Coronary artery (tissue), 2 donors: ENCODE results near the gene STAC2.

ENCODE experiments used
- DNase-seq: peaks from one replicate; pipeline ENCODE4 v3.0.0-alpha.2; 2017; ENCODE audit warnings: low spot score
- H3K27ac ChIP-seq, 2 donors: fragments of 200-600 bp; sonication (generic); one replicate each; pipeline ENCODE4 v1.5.1; 2016 to 2019
- H3K4me3 ChIP-seq: fragments of 200-600 bp; sonication (generic); 2 replicates; pipeline ENCODE4 v1.5.1; 2016; ENCODE audit warnings: mild to moderate bottlenecking, moderate library complexity
- TF ChIP-seq, protein P1 (sequence below): fragments of 200-600 bp; sonication (generic); IDR thresholded peaks from one replicate; pipeline ENCODE4 v1.5.1; 2019; ENCODE audit warnings: antibody characterized with exemption

STAC2 gene

DNA sequence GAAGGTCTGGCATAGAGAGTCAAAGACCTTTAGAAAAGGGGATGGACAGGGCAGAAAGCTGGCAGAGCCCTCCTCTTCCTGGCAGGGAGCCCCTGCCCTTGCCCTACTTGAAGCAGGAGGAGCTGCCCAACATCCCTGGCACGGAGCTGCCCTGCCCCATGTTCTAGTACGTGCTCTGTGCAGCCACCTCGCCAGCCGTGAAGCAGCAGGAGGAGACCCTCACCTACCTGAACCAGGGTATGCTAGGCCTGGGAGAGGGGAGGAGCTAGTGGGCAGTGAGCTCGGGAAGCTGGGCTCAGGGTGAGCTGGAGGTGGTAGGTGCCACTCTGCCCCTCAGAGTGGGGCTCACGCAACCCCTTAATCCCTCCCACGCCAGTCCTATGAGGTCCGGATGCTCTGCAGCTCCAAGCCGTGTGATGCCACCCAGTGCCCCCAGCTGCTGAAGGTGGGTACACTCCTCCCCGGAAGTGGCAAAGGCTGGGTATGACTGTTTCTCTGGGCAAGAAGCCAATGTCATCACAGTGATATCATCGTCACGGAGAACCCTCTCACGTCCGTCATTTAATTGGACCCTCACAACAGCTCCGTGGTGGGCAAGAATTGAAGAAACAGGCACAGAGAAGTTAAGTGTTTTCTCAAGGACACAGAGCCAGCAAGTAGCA lies 12.7 kb upstream of the STAC2 start:
- TF ChIP-seq, protein P1, sequence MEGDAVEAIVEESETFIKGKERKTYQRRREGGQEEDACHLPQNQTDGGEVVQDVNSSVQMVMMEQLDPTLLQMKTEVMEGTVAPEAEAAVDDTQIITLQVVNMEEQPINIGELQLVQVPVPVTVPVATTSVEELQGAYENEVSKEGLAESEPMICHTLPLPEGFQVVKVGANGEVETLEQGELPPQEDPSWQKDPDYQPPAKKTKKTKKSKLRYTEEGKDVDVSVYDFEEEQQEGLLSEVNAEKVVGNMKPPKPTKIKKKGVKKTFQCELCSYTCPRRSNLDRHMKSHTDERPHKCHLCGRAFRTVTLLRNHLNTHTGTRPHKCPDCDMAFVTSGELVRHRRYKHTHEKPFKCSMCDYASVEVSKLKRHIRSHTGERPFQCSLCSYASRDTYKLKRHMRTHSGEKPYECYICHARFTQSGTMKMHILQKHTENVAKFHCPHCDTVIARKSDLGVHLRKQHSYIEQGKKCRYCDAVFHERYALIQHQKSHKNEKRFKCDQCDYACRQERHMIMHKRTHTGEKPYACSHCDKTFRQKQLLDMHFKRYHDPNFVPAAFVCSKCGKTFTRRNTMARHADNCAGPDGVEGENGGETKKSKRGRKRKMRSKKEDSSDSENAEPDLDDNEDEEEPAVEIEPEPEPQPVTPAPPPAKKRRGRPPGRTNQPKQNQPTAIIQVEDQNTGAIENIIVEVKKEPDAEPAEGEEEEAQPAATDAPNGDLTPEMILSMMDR = no peak
- no peak overlapping the region for H3K4me3 ChIP-seq
- no peak for DNase-seq
- H3K27ac ChIP-seq = no peak overlapping the region

DNA sequence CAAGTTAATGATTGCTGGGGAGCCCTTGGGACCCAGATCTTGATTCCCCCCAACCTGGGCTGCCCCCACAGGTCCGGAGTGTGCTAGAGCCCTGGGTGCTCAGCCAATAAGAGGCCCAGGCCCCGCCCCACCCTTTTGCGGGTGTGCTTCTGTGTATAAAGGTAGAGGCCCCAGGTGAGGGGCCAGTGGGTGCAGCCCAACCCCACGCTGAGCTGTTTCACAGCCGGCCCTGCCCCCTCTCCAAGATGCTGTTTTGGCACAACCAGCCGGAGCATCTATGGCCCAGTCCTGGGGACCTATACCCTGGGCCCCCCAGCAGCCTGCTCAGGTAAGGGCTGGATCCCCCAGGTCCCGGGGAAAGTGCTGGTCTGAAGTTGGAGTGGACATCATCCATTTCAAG lies 11.8 kb upstream of the STAC2 start:
- TF ChIP-seq, protein P1 = no peak
- Histone ChIP-seq H3K4me3 (no peak overlapping the region), H3K27ac (no peak overlapping the region)
- no peak for DNase-seq

DNA sequence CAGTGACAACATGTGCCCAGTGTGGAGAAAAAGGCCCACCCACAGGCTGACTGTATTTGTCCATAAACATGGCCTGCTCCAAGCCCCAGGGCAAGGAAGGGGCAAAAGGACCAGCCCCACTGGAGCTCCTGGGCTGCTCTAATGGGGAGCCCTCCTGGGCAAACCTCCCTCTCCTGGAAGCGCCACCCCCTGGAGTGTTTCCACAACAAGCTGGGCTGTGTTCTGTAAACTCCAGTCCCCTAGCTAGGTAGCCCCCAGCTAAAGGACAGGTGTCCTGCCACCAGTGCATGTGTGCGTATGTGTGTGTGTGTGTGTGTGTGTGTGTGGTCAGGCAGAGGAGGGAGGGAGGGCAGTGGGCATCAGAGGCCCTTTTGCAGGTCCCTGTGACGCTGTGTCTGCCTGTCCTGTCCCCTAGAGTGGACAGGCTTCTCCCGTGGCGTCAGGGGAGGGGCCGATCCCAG lies 11.3 kb upstream of the STAC2 start:
- Histone ChIP-seq H3K27ac (no peak overlapping the region), H3K4me3 (no peak overlapping the region)
- TF ChIP-seq, protein P1 = no peak
- no peak for DNase-seq

DNA sequence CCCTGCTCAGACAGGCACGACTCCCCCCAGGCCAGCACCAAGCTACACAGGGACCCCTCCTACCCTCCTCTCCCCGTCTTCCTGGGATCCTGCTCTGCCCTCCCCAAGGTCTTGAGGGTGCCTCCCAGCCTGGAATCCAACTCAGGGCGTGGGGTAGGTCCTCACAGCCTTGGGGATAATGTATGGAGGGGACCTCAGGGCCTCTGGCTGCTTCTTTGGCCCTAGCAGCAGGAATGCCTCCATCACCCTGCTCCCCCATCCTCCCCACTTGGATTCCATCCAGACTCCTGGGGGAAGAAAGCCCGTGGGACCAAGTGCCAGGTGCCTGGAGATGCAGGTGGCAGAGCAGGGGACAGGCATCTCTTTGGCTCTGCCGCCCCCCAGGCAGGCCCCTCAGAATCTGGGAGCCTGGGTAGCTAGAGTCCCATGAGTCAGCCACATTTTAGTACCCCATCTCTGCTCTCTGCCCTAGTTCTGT lies 10.7 kb upstream of the STAC2 start:
- H3K27ac ChIP-seq = no peak overlapping the region
- TF ChIP-seq, protein P1 = no peak
- H3K4me3 ChIP-seq = no peak overlapping the region
- DNase-seq = no peak

DNA sequence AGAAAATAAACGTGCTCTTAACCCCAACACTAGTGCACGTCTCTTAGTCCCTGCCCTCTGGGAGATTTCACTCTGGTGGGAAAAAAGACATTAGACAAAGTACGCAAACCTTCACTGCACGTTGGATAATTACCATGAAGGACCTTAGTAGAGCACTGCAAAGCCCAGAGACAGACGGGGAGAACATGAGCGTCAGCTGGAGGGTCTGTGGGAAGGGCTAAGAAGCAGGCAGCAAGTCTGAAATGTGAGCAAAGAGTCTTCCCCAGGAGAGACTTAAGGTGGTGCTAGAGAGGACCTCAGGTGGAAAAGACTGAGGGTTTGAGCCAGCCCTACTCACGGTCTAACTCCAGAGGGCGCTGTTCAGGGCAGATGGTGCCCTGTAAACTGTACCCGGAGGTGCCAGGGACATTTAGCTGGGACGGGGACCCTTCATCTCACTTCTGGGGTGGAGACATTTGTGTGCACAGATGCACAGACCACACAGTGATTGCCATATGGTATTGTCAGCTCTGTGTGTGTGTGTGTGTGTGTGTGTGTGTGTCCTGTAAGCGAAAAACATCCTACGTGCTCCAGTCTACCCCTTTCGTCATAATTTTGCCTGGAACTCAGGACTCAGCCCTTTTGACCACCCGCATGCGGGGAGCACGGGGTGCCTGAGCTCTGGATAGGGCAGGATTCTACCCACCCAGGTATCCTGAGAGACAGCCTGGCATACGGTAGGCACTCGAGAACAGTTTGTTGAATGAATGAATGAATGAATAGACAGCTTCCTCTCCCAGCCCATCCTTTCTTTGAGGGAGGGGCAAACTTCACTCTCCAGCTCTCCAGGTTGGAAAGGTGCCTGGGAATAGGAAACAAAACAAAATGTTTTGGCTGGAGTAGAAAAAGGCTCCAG lies 10.1 kb upstream of the STAC2 start:
- TF ChIP-seq, protein P1 = no peak
- Histone ChIP-seq H3K4me3 (no peak overlapping the region), H3K27ac (no peak overlapping the region)
- no peak for DNase-seq

DNA sequence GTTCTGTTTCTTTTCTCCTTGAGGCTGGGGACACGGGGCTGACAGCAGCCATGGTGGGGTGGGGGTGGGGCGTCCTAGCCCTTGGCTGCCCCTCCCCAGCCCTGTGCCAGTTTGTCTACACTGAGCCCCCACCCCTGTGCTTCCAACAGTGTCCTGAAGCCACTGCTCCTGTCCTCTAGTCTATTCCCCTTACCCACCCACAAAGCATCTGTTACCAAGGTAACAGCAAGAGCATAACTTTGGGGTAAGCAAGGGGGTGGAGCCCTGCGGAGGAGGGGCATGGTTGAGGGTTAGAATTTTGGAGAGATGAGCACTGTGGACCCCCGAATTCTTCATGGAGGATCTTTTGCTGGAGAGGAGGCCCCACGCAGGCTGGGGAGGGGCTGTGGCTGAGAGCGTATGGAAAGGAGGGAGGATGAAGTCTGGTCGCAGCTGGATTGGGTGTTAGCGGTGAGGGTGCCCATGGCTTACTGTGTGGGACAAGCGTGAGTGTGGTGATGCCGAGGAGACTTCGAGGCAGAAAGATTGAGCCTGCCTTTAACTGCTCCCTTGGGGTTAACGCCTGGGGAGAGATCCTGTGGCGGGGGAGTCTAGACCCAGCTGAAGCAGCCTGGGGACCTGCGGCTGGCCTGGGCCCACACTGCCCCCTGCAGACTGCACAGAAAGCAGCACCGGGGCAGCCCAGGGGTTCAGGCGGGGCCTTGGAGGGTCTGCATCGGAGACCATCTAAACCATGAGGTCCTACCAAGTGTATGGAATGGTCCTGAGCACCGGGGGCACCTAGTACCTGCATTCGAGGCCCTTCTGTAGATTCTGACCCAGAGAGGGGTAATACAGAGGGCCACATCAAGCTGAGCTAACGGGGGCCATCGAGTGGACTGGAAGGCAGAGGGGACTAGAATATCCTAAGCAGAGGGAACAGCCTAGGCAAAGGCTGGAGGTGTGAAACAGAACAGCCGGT lies 6.1 kb upstream of the STAC2 start:
- peak overlapping the region; percentile 3 to 16 for H3K27ac ChIP-seq
- DNase-seq = no peak
- TF ChIP-seq, protein P1 = peak; percentile 66
- peak overlapping the region; percentile 57 for H3K4me3 ChIP-seq
